Activated naive CD8-positive, alpha-beta T cell treated with anti-CD3 and anti-CD28 coated beads, Interleukin-2, amount 50 U/mL, for 24 hours (primary cell): ENCODE measurements around the gene ST6GAL2.

Experiments used
- ATAC-seq: fragments of 150-1000 bp; cut with Tn5 transposase; one replicate; pipeline ENCODE4 v1.10.0; 2021
- DNase-seq: peaks from one replicate; pipeline ENCODE4 v3.0.0; 2021
- H3K27ac Mint-ChIP-seq: one replicate; pipeline ENCODE4 v1.8.0; 2021; ENCODE audit warnings: mild to moderate bottlenecking, mixed read lengths
- H3K27me3 Mint-ChIP-seq: one replicate; pipeline ENCODE4 v1.8.0; 2021; ENCODE audit warnings: mixed read lengths
- H3K36me3 Mint-ChIP-seq: one replicate; pipeline ENCODE4 v1.8.0; 2021; ENCODE audit warnings: low read depth, mixed read lengths
- H3K4me1 Mint-ChIP-seq: one replicate; pipeline ENCODE4 v1.8.0; 2021; ENCODE audit warnings: mixed read lengths
- H3K4me3 Mint-ChIP-seq: one replicate; pipeline ENCODE4 v1.8.0; 2021; ENCODE audit warnings: mild to moderate bottlenecking, moderate library complexity, mixed read lengths
- H3K9me3 Mint-ChIP-seq: one replicate; pipeline ENCODE4 v1.8.0; 2021; ENCODE audit warnings: mixed read lengths

ST6GAL2 gene

GRCh38 chr2:106764614-106765013, 121.4 kb downstream of the ST6GAL2 start:
- Mint-ChIP-seq H3K27ac (no peak overlapping the region), H3K9me3 (no peaks in the 10 kb centered on the region), H3K27me3 (no peaks in the 10 kb centered on the region), H3K4me1 (no peaks in the 10 kb centered on the region), H3K36me3 (no peaks in the 10 kb centered on the region), H3K4me3 (no peak overlapping the region)
- DNase-seq (no peak), ATAC-seq (no peak)

- Mint-ChIP-seq H3K4me3 (no peak overlapping the region), H3K9me3 (no peaks in the 10 kb centered on the region), H3K4me1 (no peaks in the 10 kb centered on the region), H3K27me3 (no peaks in the 10 kb centered on the region), H3K27ac (no peak overlapping the region), H3K36me3 (no peaks in the 10 kb centered on the region)
- ATAC-seq (no peak), DNase-seq (no peak)
Measured at GRCh38 chr2:106759966-106760365, 126.0 kb downstream of the ST6GAL2 start.

DNA sequence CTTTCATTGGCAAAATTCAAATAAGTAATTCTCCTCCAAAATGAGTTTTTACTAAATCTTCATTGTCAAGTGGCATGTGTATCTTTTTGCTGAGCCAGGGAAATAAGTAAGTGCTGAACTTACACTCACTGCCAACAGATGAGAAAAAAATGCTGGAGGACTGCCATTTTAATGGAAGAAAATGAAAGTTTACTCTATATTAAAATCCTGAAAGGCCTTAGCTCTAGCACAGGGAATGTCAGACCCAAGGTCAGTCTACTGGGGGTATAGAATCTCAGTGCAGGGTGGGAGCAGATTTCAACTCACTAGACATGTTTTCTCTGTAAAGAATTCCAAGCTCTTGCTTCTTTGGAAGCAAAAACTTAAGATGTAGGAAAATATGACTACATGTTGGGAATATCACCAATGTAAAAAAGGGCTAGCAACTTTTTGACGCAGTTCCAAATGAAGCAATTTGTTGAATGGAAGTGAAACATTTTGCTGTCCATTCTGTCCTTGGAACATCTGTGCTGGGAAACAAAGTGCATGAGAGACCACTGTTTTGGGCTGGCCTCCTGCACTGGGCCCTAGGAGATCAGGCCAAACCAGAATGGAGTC, 127.0 kb downstream of the ST6GAL2 start:
- no peaks in the 10 kb centered on the region for H3K9me3 Mint-ChIP-seq
- H3K27me3 Mint-ChIP-seq, result no peaks in the 10 kb centered on the region
- H3K27ac Mint-ChIP-seq, result no peak overlapping the region
- no peaks in the 10 kb centered on the region for H3K4me1 Mint-ChIP-seq
- ATAC-seq (no peak), DNase-seq (no peak)
- H3K36me3 Mint-ChIP-seq, result no peaks in the 10 kb centered on the region
- H3K4me3 Mint-ChIP-seq, result no peak overlapping the region
